GM12865 (cell line): Measurements from ENCODE around the gene TBC1D12.

Experiments used
- DNase-seq: peaks from one replicate; pipeline ENCODE4 v3.0.0; 2010; ENCODE audit warnings: low read depth
- H3K4me3 ChIP-seq: 2 replicates; pipeline ENCODE4 v1.5.1; 2011; ENCODE audit warnings: mild to moderate bottlenecking, low read depth, low read length, control low read depth
- CTCF ChIP-seq: IDR thresholded peaks from 2 replicates; pipeline ENCODE4 v1.5.1; 2011; ENCODE audit warnings: low read length, control low read depth, low read depth, inconsistent platforms; ENCODE audit not compliant: insufficient read depth; ENCODE audit errors: missing control alignments

The TBC1D12 gene

DNA sequence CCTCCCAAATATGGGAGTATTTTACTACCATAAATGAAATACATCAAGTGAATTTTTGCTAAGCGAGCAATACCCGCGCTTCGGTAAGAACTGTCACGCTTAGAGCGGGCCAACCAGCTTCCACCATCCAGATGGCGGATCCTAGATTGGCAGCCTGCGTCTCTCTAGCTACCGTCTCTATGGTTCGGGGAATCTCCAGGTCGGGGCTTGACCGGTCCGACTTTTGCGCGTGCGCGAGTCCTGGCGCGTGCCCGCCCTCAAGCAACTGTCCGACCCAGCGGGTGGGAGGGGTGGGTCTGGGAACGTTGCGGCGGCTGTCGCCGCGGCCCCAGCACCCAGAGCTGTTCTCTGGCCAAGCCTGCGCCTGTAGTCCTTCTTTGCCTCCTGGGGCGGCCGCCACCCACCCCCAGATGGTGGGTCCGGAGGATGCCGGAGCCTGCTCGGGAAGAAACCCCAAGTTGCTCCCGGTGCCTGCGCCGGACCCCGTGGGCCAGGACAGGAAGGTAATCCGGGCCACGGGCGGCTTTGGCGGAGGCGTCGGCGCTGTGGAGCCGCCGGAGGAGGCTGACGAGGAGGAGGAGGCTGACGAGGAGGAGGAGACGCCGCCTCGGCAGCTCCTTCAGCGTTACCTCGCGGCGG, at the start of gene TBC1D12:
TSS of gene TBC1D12 (plus strand) at position 338 of the 639 bp plus-strand sequence. CDS start at position 411, 73 bp downstream.
- peak within 1 kb of the TSS; percentile 76 for H3K4me3 ChIP-seq
- TF ChIP-seq CTCF: no peak
- peak; percentile 98 for DNase-seq

- H3K4me3 ChIP-seq: no peak overlapping the region
- TF ChIP-seq CTCF: no peak
- no peak for DNase-seq
These were observed 49.0 kb upstream of the TBC1D12 start for GRCh38 chr10:94353336-94353735.

DNA sequence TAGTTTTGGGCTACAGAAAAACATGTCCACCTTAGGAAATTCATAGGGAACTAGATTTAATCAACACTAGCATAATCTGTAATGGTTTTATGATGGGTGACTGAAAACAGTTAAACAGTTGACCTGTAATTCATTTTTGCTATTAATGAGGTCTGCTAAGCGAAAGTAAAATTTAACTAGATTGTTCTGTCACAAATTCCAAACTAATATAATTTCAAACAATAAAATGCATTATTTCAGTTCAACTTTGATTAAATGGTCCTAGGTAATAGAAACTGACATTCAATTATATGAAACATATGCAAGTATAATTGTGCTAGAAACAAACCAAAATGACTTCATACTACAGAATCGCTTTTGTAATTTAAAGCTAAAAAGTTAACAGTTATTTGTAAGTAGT, 46.5 kb upstream of the TBC1D12 start:
- no peak overlapping the region for H3K4me3 ChIP-seq
- TF ChIP-seq CTCF: no peak
- no peak for DNase-seq

- DNase-seq: no peak
- no peak for TF ChIP-seq CTCF
- H3K4me3 ChIP-seq: no peak overlapping the region
These were observed 45.1 kb upstream of the TBC1D12 start for GRCh38 chr10:94357193-94357592.

- DNase-seq: no peak
- TF ChIP-seq CTCF: no peak
- H3K4me3 ChIP-seq: no peak overlapping the region
These were observed 43.9 kb upstream of the TBC1D12 start for GRCh38 chr10:94358480-94358879.

DNA sequence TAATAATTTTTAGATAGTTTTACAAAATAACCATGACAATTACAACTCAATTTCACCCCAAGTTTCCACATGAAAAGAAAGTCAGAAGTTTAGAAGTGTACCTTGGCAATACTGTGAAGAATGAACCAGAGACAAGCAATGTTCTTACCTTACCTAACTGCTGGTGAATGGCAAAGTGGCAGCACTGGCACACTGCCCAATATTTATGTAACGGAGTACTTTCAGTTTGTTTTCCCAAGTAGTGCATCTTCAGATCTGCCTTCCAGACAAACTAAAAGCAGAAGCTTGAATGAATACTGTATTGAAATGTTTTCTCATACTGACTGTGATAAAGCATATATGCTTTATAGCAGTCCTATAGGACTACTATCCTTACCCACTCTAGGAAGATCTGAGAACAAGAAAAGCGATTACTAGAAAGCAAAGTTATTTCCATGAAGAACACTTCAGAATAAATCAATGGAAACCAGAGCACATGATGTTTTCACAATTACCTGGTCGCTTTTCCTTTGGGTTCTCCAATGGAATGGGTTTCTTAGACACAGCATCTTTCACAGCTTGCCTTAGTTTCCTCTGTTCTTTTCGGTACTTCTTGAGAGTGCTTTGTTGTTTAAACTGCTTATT, 41.1 kb upstream of the TBC1D12 start:
- DNase-seq: peak; percentile 52
- no peak for TF ChIP-seq CTCF
- peak overlapping the region; percentile 81 for H3K4me3 ChIP-seq
